ENCODE results near the gene PCDH19. TPM values are rescaled to one million over a fixed set of nuclear protein-coding genes. Genes with fewer than 3 reads are reported as not detected.

Gene PCDH19
- total and polyA plus RNA-seq, 2 experiments from 2014 or later, result 0.87 to 1.4 TPM

- TF ChIP-seq, protein P1, sequence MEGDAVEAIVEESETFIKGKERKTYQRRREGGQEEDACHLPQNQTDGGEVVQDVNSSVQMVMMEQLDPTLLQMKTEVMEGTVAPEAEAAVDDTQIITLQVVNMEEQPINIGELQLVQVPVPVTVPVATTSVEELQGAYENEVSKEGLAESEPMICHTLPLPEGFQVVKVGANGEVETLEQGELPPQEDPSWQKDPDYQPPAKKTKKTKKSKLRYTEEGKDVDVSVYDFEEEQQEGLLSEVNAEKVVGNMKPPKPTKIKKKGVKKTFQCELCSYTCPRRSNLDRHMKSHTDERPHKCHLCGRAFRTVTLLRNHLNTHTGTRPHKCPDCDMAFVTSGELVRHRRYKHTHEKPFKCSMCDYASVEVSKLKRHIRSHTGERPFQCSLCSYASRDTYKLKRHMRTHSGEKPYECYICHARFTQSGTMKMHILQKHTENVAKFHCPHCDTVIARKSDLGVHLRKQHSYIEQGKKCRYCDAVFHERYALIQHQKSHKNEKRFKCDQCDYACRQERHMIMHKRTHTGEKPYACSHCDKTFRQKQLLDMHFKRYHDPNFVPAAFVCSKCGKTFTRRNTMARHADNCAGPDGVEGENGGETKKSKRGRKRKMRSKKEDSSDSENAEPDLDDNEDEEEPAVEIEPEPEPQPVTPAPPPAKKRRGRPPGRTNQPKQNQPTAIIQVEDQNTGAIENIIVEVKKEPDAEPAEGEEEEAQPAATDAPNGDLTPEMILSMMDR (conservative IDR thresholded peaks at IDR 0.05; ENCODE audit: low read depth in 2 of 2), result no peak
- TF ChIP-seq ZNF331 (CRISPR knock-in tag; IDR thresholded peaks at IDR 0.05; ENCODE audit: low read depth) (no peak), POLR2AphosphoS5 (IDR thresholded peaks at IDR 0.05; ENCODE audit: low read depth) (no peak), EZH2 (IDR thresholded peaks at IDR 0.05; ENCODE audit: low read depth, unreplicated experiment) (no peak)
Measured at GRCh38 chrX:100248885-100249493, 161.1 kb downstream of the PCDH19 start (continued).

- Histone ChIP-seq H3K4me3 (no peak overlapping the region), H3K36me3 (ENCODE audit: insufficient read depth) (no peaks in the 10 kb centered on the region), H3K4me2 (no peak overlapping the region), H2AFZ (no peak overlapping the region), H3K27me3 (ENCODE audit: insufficient read depth) (no peaks in the 10 kb centered on the region), H3K79me2 (replicated peaks; ENCODE audit: insufficient read depth) (no peaks in the 10 kb centered on the region), H3F3A (replicated peaks; ENCODE audit: low read depth) (no peaks in the 10 kb centered on the region), H3K4me1 (ENCODE audit: insufficient read depth) (no peaks in the 10 kb centered on the region), H3K9me2 (ENCODE audit: insufficient read depth) (no peaks in the 10 kb centered on the region), H4K20me1 (replicated peaks; ENCODE audit: insufficient read depth) (no peaks in the 10 kb centered on the region), H3K27ac (ENCODE audit: low read depth) (no peak overlapping the region)
- Mint-ChIP-seq H3K27ac (no peak overlapping the region), H3K4me1 (no peaks in the 10 kb centered on the region), H3K4me3 (no peak overlapping the region), H3K27me3 (ENCODE audit: insufficient read depth, low read depth, poor library complexity) (no peaks in the 10 kb centered on the region), H3K9me3 (peaks cover 3% of the 10 kb centered on the region; the same call in 1 of the 3 replicates), H3K36me3 (ENCODE audit: low read depth) (peaks cover 2% of the 10 kb centered on the region; the same call in 1 of the 3 replicates)
- no peak for DNase-seq (ENCODE audit: low spot score)
- ATAC-seq, result no peak
- TF ChIP-seq STAT1 (IDR thresholded peaks at IDR 0.05; ENCODE audit: unreplicated experiment) (no peak), REST (IDR thresholded peaks at IDR 0.05; ENCODE audit: unreplicated experiment) (no peak), CREB1 (CRISPR knock-in tag; IDR thresholded peaks at IDR 0.05; ENCODE audit: low read depth) (no peak), ZNF114 (CRISPR knock-in tag; IDR thresholded peaks at IDR 0.05) (no peak), POLR2AphosphoS5 (IDR thresholded peaks at IDR 0.05; ENCODE audit: low read depth) (no peak), NANOG (IDR thresholded peaks at IDR 0.05; ENCODE audit: borderline replicate concordance) (no peak)
- TF ChIP-seq, protein P2, sequence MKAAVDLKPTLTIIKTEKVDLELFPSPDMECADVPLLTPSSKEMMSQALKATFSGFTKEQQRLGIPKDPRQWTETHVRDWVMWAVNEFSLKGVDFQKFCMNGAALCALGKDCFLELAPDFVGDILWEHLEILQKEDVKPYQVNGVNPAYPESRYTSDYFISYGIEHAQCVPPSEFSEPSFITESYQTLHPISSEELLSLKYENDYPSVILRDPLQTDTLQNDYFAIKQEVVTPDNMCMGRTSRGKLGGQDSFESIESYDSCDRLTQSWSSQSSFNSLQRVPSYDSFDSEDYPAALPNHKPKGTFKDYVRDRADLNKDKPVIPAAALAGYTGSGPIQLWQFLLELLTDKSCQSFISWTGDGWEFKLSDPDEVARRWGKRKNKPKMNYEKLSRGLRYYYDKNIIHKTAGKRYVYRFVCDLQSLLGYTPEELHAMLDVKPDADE (IDR thresholded peaks at IDR 0.05), result no peak
- TF ChIP-seq, protein P1 (conservative IDR thresholded peaks at IDR 0.05; ENCODE audit: low read depth in 2 of 2), result no peak
Measured at GRCh38 chrX:100247826-100248225, 162.2 kb downstream of the PCDH19 start.
